T-helper 2 cell treated with Interferon-gamma antibody and Interleukin-4, amounts not matched to agents 100 ng/mL and 5 ng/mL, for 36 hours (primary cell): ENCODE data around the gene MIA2. TPM values are rescaled to one million over a fixed set of nuclear protein-coding genes. Genes with fewer than 3 reads are reported as not detected.
"Not testable (repeated sequence)": the region's sequence is repeated elsewhere in the genome, so short reads cannot be mapped to it uniquely, and the experiment has no call there.

Experiments
- intact Hi-C: fragments of 100-400 bp; cut with micrococcal nuclease; formaldehyde crosslinking; loops from one replicate; pipeline ENCODE4 v1.15.1; 2023
- total RNA-seq: library from RNA; stranded (reverse); gene quantifications from 2 replicates; pipeline ENCODE4 v1.2.3, GENCODE V29; 2022

The MIA2 gene
- total RNA-seq: 25.2 and 26.0 TPM in 2 replicates

GRCh38 chr14:39233680-39234326 is at the start of gene MIA2:
MIA2 (plus strand) TSS chr14:39233915; CDS start chr14:39234115, 200 bp downstream.
- intact Hi-C loops: loop anchor here (1.0 kb wide), 1 partner anchor 134 kb away; no protein-coding TSS in a partner anchor

- intact Hi-C loops: no loop called here
Measured at GRCh38 chr14:39184628-39185255, 49.0 kb upstream of the MIA2 start.

GRCh38 chr14:39185256-39186049 is 48.3 kb upstream of the MIA2 start:
- intact Hi-C loops: no loop called here

GRCh38 chr14:39186941-39187525 is 46.7 kb upstream of the MIA2 start:
- intact Hi-C loops: no loop called here

GRCh38 chr14:39203659-39204606 is 29.8 kb upstream of the MIA2 start:
- intact Hi-C loops: no loop called here

GRCh38 chr14:39207430-39207829 is 26.3 kb upstream of the MIA2 start:
- intact Hi-C loops: loop anchor here (1.0 kb wide), 1 partner anchor 22 kb away; no protein-coding TSS in a partner anchor

- intact Hi-C loops: no loop called here
Measured at GRCh38 chr14:39211109-39211741, 22.5 kb upstream of the MIA2 start.

- intact Hi-C loops: no loop called here
Measured at GRCh38 chr14:39212034-39212433, 21.7 kb upstream of the MIA2 start.

- intact Hi-C loops: no loop called here
Measured at GRCh38 chr14:39212693-39213092, 21.0 kb upstream of the MIA2 start.

- intact Hi-C loops: no loop called here
Measured at GRCh38 chr14:39217214-39217879, 16.4 kb upstream of the MIA2 start.

GRCh38 chr14:39218171-39218769 is 15.4 kb upstream of the MIA2 start:
- intact Hi-C loops: no loop called here

GRCh38 chr14:39219075-39219499 is 14.6 kb upstream of the MIA2 start:
- intact Hi-C loops: no loop called here

GRCh38 chr14:39220473-39220872 is 13.2 kb upstream of the MIA2 start:
- intact Hi-C loops: not testable (repeated sequence)

- intact Hi-C loops: loop anchor here (2.0 kb wide), 2 partner anchors 113 to 155 kb away; partner anchors contain the start of gene GEMIN2
Measured at GRCh38 chr14:39228044-39228443, 5.7 kb upstream of the MIA2 start.

- intact Hi-C loops: loop anchor here (1.0 to 2.0 kb wide), 8 partner anchors 21 to 204 kb away; partner anchors contain the start of genes FBXO33, GEMIN2, PNN and SEC23A
Measured at GRCh38 chr14:39228509-39229221, 5.0 kb upstream of the MIA2 start.

GRCh38 chr14:39229222-39229543 is 4.5 kb upstream of the MIA2 start:
- intact Hi-C loops: loop anchor here (1.0 to 2.0 kb wide), 8 partner anchors 22 to 203 kb away; partner anchors contain the start of genes FBXO33, GEMIN2, PNN and SEC23A

GRCh38 chr14:39229601-39230110 is 4.1 kb upstream of the MIA2 start:
- intact Hi-C loops: loop anchor here (1.0 to 2.0 kb wide), 9 partner anchors 22 to 203 kb away; partner anchors contain the start of genes FBXO33, GEMIN2, PNN and SEC23A
